HG02981 (cell line): ENCODE results near the gene VPS29.
"Not testable (repeated sequence)": the region's sequence is repeated elsewhere in the genome, so short reads cannot be mapped to it uniquely, and the experiment has no call there.

Experiments used
- ATAC-seq: cut with Tn5 transposase; IDR thresholded peaks from one replicate; pipeline ENCODE4 v1.9.1; 2021; ENCODE audit warnings: mild to moderate bottlenecking, moderate library complexity; ENCODE audit not compliant: unreplicated experiment

The VPS29 gene

GRCh38 chr12:110501752-110502738, at the start of gene VPS29, which contains the start of gene RAD9B:
TSS of gene VPS29 (minus strand) at chr12:110502111. CDS start at chr12:110502051, 60 bp downstream.
TSS of gene RAD9B (plus strand) at chr12:110502331. CDS start at chr12:110502338, 7 bp downstream.
- ATAC-seq, result peak; percentile 94

GRCh38 chr12:110550981-110551380, 49.1 kb upstream of the VPS29 start:
- no peak for ATAC-seq

GRCh38 chr12:110549716-110550115, 47.8 kb upstream of the VPS29 start:
- no peak for ATAC-seq

GRCh38 chr12:110548678-110549077, 46.8 kb upstream of the VPS29 start:
- no peak for ATAC-seq

GRCh38 chr12:110547090-110547489, 45.2 kb upstream of the VPS29 start:
- no peak for ATAC-seq

GRCh38 chr12:110546339-110546738, 44.4 kb upstream of the VPS29 start:
- no peak for ATAC-seq

- ATAC-seq, result no peak
These were observed 43.9 kb upstream of the VPS29 start for GRCh38 chr12:110545812-110546211.

- not testable (repeated sequence) for ATAC-seq
These were observed 43.3 kb upstream of the VPS29 start for GRCh38 chr12:110545259-110545658.

- no peak for ATAC-seq
These were observed 42.1 kb upstream of the VPS29 start for GRCh38 chr12:110543965-110544364.

GRCh38 chr12:110543252-110543959, 41.5 kb upstream of the VPS29 start:
- ATAC-seq, result no peak

- ATAC-seq, result no peak
These were observed 38.1 kb upstream of the VPS29 start for GRCh38 chr12:110540048-110540447.

- no peak for ATAC-seq
These were observed 37.1 kb upstream of the VPS29 start for GRCh38 chr12:110538869-110539622.

GRCh38 chr12:110537605-110538409, 35.9 kb upstream of the VPS29 start:
- no peak for ATAC-seq

GRCh38 chr12:110536834-110537604, 35.1 kb upstream of the VPS29 start:
- ATAC-seq, result no peak

- ATAC-seq, result no peak
These were observed 32.9 kb upstream of the VPS29 start for GRCh38 chr12:110534811-110535210.

- ATAC-seq, result no peak
These were observed 31.7 kb upstream of the VPS29 start for GRCh38 chr12:110533607-110534006.

GRCh38 chr12:110532644-110533043, 30.7 kb upstream of the VPS29 start:
- no peak for ATAC-seq

GRCh38 chr12:110531741-110532333, 29.9 kb upstream of the VPS29 start:
- ATAC-seq, result peak; percentile 83

GRCh38 chr12:110530511-110530910, 28.6 kb upstream of the VPS29 start:
- ATAC-seq, result no peak
